Upper lobe of left lung (tissue), 6 donors: ENCODE results near the gene MEIKIN. TPM values are rescaled to one million over a fixed set of nuclear protein-coding genes. Genes with fewer than 3 reads are reported as not detected.
"Not testable (repeated sequence)": the region's sequence is repeated elsewhere in the genome, so short reads cannot be mapped to it uniquely, and the experiment has no call there.

Source experiments
- ATAC-seq, 2 donors: fragments of 200-7000 bp; cut with Tn5 transposase; one replicate each; pipeline ENCODE4 v1.9.1; 2022; ENCODE audit warnings: mild to moderate bottlenecking in 2 of 2, moderate library complexity in 2 of 2; ENCODE audit not compliant: low FRiP score in 2 of 2
- DNase-seq, 2 donors: peaks; one replicate each; pipeline ENCODE4 v3.0.0-alpha.2; 2019 to 2020
- H3K27ac ChIP-seq, 4 donors: fragments of 200-600 bp; sonication (generic); one replicate each; pipeline ENCODE4 v1.5.1; 2016 to 2019
- H3K27me3 ChIP-seq, 4 donors: fragments of 200-600 bp; sonication (generic); one replicate each; pipeline ENCODE4 v1.5.1; 2017 to 2019
- H3K36me3 ChIP-seq, 4 donors: fragments of 200-600 bp; sonication (generic); one replicate each; pipeline ENCODE4 v1.5.1; 2016 to 2019
- H3K4me1 ChIP-seq, 4 donors: fragments of 200-600 bp; sonication (generic); one replicate each; pipeline ENCODE4 v1.5.1; 2018 to 2019
- H3K4me3 ChIP-seq, 4 donors: fragments of 200-600 bp; sonication (generic); one replicate each; pipeline ENCODE4 v1.5.1; 2017 to 2019; ENCODE audit warnings: mild to moderate bottlenecking in 2 of 4, moderate library complexity in 1 of 4
- H3K9me3 ChIP-seq, 4 donors: fragments of 200-600 bp; sonication (generic); one replicate each; pipeline ENCODE4 v1.5.1; 2018 to 2019
- EP300 ChIP-seq, 4 donors: sonication (generic); formaldehyde crosslinking; IDR thresholded peaks; one replicate each; pipeline ENCODE4 v1.5.1; 2017; ENCODE audit warnings: antibody characterized with exemption in 4 of 4, control low read depth in 2 of 4
- POLR2A ChIP-seq, 4 donors: fragments of 450-650 bp; IDR thresholded peaks; one replicate each; pipeline ENCODE4 v1.5.1; 2016 to 2017; ENCODE audit warnings: antibody characterized with exemption in 4 of 4, mild to moderate bottlenecking in 2 of 4
- POLR2AphosphoS5 ChIP-seq, 2 donors: sonication (generic); formaldehyde crosslinking; IDR thresholded peaks; one replicate each; pipeline ENCODE4 v1.5.1; 2017; ENCODE audit warnings: antibody characterized with exemption in 2 of 2
- WGBS, 2 donors: methylation state at CpG; one replicate each; pipeline ENCODE4 v1.1.5; 2017 to 2018; 5-methylcytosine and 5-hydroxymethylcytosine counted together
- total RNA-seq, 6 donors: library from RNA; depleted of rRNA in 4 of 6; stranded (reverse); fragments of >200 nt in 4 of 6; gene quantifications; one replicate each; pipeline versions ENCODE4 v1.1.0 to v1.2.1, GENCODE V29; 2016 to 2021
- TF ChIP-seq, protein P1 (sequence below), 6 experiments: fragments of 450-650 bp in 4 of 6; fragments of 200-600 bp in 2 of 6; sonication (generic) in 2 of 6; IDR thresholded peaks; one replicate each; pipeline ENCODE4 v1.5.1; 2016 to 2019; ENCODE audit warnings: antibody characterized with exemption in 6 of 6
- donor health status: DM: no; HTN: no; CAD: no; lungs with moderate emphysema.
- donor health status: DM: no; HTN: yes; CAD: no; lungs with severe emphysema.

The MEIKIN gene
- total RNA-seq, 6 donors from 2014 or later: 0.77 TPM; not detected in 5

DNA sequence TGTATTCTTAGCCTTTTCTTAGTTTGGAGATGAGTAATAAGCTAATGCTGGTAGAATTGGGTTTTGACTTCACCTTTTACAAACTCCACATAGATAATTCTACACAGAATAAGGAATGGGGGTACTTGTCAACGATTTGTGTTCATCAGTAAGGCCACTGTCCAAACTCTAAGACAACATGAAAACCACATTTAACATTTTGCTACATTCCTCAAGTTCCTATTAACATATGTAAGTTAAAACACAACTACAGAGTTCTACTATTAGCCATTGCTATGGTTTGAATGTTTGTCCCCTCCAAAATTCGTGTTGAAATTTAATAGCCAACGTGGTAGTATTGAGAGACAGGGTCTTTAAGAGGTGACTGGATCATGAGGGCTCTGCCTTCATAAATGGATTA lies 31.9 kb downstream of the MEIKIN start:
- no peak overlapping the region for H3K4me3 ChIP-seq
- 59 to 77% methylated on average over 3 of the region's 3 CpGs for WGBS, 2 donors
- H3K36me3 ChIP-seq: no peaks in the 10 kb centered on the region
- H3K9me3 ChIP-seq: no peaks in the 10 kb centered on the region
- no peaks in the 10 kb centered on the region for H3K4me1 ChIP-seq
- no peak overlapping the region for H3K27ac ChIP-seq
- no peaks in the 10 kb centered on the region for H3K27me3 ChIP-seq
- DNase-seq: no peak
- no peak for ATAC-seq
- TF ChIP-seq POLR2AphosphoS5 (IDR thresholded peaks at IDR 0.05) (no peak), EP300 (IDR thresholded peaks at IDR 0.05) (no peak), POLR2A (IDR thresholded peaks at IDR 0.05) (no peak)
- TF ChIP-seq, protein P1, sequence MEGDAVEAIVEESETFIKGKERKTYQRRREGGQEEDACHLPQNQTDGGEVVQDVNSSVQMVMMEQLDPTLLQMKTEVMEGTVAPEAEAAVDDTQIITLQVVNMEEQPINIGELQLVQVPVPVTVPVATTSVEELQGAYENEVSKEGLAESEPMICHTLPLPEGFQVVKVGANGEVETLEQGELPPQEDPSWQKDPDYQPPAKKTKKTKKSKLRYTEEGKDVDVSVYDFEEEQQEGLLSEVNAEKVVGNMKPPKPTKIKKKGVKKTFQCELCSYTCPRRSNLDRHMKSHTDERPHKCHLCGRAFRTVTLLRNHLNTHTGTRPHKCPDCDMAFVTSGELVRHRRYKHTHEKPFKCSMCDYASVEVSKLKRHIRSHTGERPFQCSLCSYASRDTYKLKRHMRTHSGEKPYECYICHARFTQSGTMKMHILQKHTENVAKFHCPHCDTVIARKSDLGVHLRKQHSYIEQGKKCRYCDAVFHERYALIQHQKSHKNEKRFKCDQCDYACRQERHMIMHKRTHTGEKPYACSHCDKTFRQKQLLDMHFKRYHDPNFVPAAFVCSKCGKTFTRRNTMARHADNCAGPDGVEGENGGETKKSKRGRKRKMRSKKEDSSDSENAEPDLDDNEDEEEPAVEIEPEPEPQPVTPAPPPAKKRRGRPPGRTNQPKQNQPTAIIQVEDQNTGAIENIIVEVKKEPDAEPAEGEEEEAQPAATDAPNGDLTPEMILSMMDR (IDR thresholded peaks at IDR 0.05): no peak

DNA sequence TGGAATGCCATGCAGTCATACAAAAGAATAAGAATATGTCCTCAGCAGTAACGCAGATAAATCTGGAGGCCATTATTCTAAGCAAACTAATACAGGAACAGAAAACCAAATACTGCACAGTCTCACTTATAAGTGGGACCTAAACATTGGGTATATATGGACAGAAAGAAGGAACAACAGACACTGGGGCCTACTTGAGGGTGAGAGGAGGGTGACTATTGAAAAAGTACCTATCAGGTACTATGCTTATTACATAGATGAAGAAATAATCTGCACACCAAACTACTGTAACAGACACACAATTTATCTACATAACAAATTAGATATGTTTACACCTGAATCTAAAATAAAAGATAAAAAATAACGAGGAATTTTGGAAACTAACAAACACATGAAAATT lies 38.8 kb downstream of the MEIKIN start:
- TF ChIP-seq, protein P1 (IDR thresholded peaks at IDR 0.05): no peak
- ATAC-seq (no peak), DNase-seq (no peak)
- no peak overlapping the region for H3K4me3 ChIP-seq
- H3K9me3 ChIP-seq: peaks cover 0 to 7% (median 3%) of the 10 kb centered on the region in 4 donors
- H3K27ac ChIP-seq: no peak overlapping the region
- 83 to 89% methylated on average over 2 of the region's 2 CpGs for WGBS, 2 donors
- no peaks in the 10 kb centered on the region for H3K27me3 ChIP-seq
- no peaks in the 10 kb centered on the region for H3K4me1 ChIP-seq
- no peaks in the 10 kb centered on the region for H3K36me3 ChIP-seq

GRCh38 chr5:131902266-131902665 lies 43.2 kb downstream of the MEIKIN start:
- not testable (repeated sequence) for H3K27me3 ChIP-seq, H3K9me3 ChIP-seq, H3K4me1 ChIP-seq, DNase-seq, H3K4me3 ChIP-seq, H3K36me3 ChIP-seq, ATAC-seq
- H3K27ac ChIP-seq: peak overlapping the region in 2 of 4 donors; percentile 63
- 70 to 71% methylated on average over 1 of the region's 1 CpG for WGBS, 2 donors

DNA sequence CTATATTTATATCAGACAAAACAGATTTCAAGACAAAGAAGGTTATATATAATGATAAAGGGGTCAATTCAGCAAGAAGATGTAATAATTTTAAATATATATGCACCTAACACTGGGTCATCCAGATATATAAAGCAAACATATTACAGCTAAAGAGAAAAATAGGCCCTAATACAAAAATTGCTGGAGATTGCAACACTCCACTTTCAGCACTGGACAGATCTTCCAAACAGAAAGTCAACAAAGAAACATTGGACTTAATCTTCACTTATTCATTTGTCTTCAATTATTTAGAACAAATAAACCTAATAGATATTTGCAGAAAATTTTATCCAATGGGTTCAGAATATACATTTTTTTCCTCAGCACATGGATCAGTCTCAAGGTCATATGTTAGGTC lies 45.8 kb downstream of the MEIKIN start:
- TF ChIP-seq POLR2AphosphoS5 (IDR thresholded peaks at IDR 0.05) (no peak), POLR2A (IDR thresholded peaks at IDR 0.05) (no peak), EP300 (IDR thresholded peaks at IDR 0.05) (no peak)
- TF ChIP-seq, protein P1 (IDR thresholded peaks at IDR 0.05): no peak
- H3K27me3 ChIP-seq: no peaks in the 10 kb centered on the region
- H3K4me1 ChIP-seq: no peaks in the 10 kb centered on the region
- peaks cover 0 to 9% (median 4%) of the 10 kb centered on the region in 4 donors for H3K9me3 ChIP-seq
- DNase-seq (no peak), ATAC-seq (no peak)
- no peaks in the 10 kb centered on the region for H3K36me3 ChIP-seq
- H3K4me3 ChIP-seq: no peak overlapping the region
- H3K27ac ChIP-seq: no peak overlapping the region

- no peak overlapping the region for H3K4me3 ChIP-seq
- H3K27me3 ChIP-seq: no peaks in the 10 kb centered on the region
- no peaks in the 10 kb centered on the region for H3K4me1 ChIP-seq
- no peaks in the 10 kb centered on the region for H3K9me3 ChIP-seq
- no peak overlapping the region for H3K27ac ChIP-seq
- DNase-seq: no peak
- H3K36me3 ChIP-seq: no peaks in the 10 kb centered on the region
- TF ChIP-seq, protein P1 (IDR thresholded peaks at IDR 0.05): no peak
- TF ChIP-seq EP300 (IDR thresholded peaks at IDR 0.05) (no peak), POLR2A (IDR thresholded peaks at IDR 0.05) (no peak), POLR2AphosphoS5 (IDR thresholded peaks at IDR 0.05) (no peak)
- ATAC-seq: no peak
- WGBS, 2 donors: 64 to 66% methylated on average over 5 of the region's 5 CpGs
Observed at GRCh38 chr5:131883984-131884383, 61.5 kb downstream of the MEIKIN start.
